ENCODE data around the gene DECR2. TPM values are rescaled to one million over a fixed set of nuclear protein-coding genes. Genes with fewer than 3 reads are reported as not detected.

DECR2 gene
- polyA plus RNA-seq, 3 donors, result 5.7 to 12.8 (median 8.7) TPM

- Mint-ChIP-seq H3K27me3 (ENCODE audit: low read depth in 3 of 3) (peaks cover 8 to 22% (median 13%) of the 10 kb centered on the region in 3 donors), H3K4me1 (peaks cover 23% of the 10 kb centered on the region), H3K4me3 (no peak overlapping the region), H3K36me3 (peaks cover 22 to 33% of the 10 kb centered on the region in 2 donors), H3K9me3 (no peaks in the 10 kb centered on the region), H3K27ac (no peak overlapping the region)
- no peaks in the 10 kb centered on the region for H3K27me3 ChIP-seq (ENCODE audit: control insufficient read depth in 2 of 2, insufficient read depth in 2 of 2, low read length in 2 of 2)
- no peak overlapping the region for H3K27ac ChIP-seq (ENCODE audit: low read depth in 1 of 2, low read length in 2 of 2)
- no peak overlapping the region for H3K4me2 ChIP-seq (replicated peaks; ENCODE audit: extremely low read depth, low read length, poor library complexity, severe bottlenecking)
- TF ChIP-seq CTCF (IDR thresholded peaks at IDR 0.05), result no peak
- peaks cover 23 to 27% of the 10 kb centered on the region in 2 donors for H3K4me1 ChIP-seq (ENCODE audit: control insufficient read depth in 1 of 2, insufficient read depth in 2 of 2, low read length in 2 of 2)
- DNase-seq, result no peak
- H3K4me3 ChIP-seq (replicated peaks in 1 of 3; ENCODE audit: low read depth in 2 of 3, low read length in 3 of 3), result no peak overlapping the region
- H3K9me3 ChIP-seq (replicated peaks in 1 of 2; ENCODE audit: control insufficient read depth in 1 of 2, insufficient read depth in 1 of 2, low read length in 2 of 2), result no peaks in the 10 kb centered on the region
- no peak overlapping the region for H2AFZ ChIP-seq (ENCODE audit: insufficient read depth, low read depth, low read length, poor library complexity, severe bottlenecking)
- H3K9ac ChIP-seq (ENCODE audit: insufficient read depth, low read length, poor library complexity, severe bottlenecking), result no peak overlapping the region
- peaks cover 3% of the 10 kb centered on the region for H3K79me2 ChIP-seq (ENCODE audit: insufficient read depth, low read length)
- WGBS (ENCODE audit: insufficient coverage), result 90% methylated on average over 4 of the region's 10 CpGs
- no peaks in the 10 kb centered on the region for H4K20me1 ChIP-seq (ENCODE audit: insufficient read depth, low read length)
- peaks cover 20 to 32% of the 10 kb centered on the region in 2 donors for H3K36me3 ChIP-seq (replicated peaks in 1 of 2; ENCODE audit: control insufficient read depth in 1 of 2, insufficient read depth in 2 of 2, low read length in 2 of 2)
- intact Hi-C loops (cut with micrococcal nuclease), result no loop called here
These were observed 35.2 kb upstream of the DECR2 start for GRCh38 chr16:366476-366875.

- no peak for TF ChIP-seq CTCF (IDR thresholded peaks at IDR 0.05)
- peak overlapping the region in 1 of 7 donors; percentile 38 for H3K27ac Mint-ChIP-seq
- Histone ChIP-seq H3K9ac (ENCODE audit: insufficient read depth, low read length, poor library complexity, severe bottlenecking) (no peak overlapping the region), H3K79me2 (ENCODE audit: insufficient read depth, low read length) (peaks cover 3% of the 10 kb centered on the region), H3K27ac (ENCODE audit: low read depth in 1 of 2, low read length in 2 of 2) (no peak overlapping the region), H3K36me3 (replicated peaks in 1 of 2; ENCODE audit: control insufficient read depth in 1 of 2, insufficient read depth in 2 of 2, low read length in 2 of 2) (peaks cover 29 to 41% of the 10 kb centered on the region in 2 donors), H3K27me3 (ENCODE audit: control insufficient read depth in 2 of 2, insufficient read depth in 2 of 2, low read length in 2 of 2) (no peaks in the 10 kb centered on the region), H4K20me1 (ENCODE audit: insufficient read depth, low read length) (no peaks in the 10 kb centered on the region), H3K4me3 (replicated peaks in 1 of 3; ENCODE audit: low read depth in 2 of 3, low read length in 3 of 3) (no peak overlapping the region), H2AFZ (ENCODE audit: insufficient read depth, low read depth, low read length, poor library complexity, severe bottlenecking) (no peak overlapping the region), H3K4me2 (replicated peaks; ENCODE audit: extremely low read depth, low read length, poor library complexity, severe bottlenecking) (no peak overlapping the region), H3K9me3 (replicated peaks in 1 of 2; ENCODE audit: control insufficient read depth in 1 of 2, insufficient read depth in 1 of 2, low read length in 2 of 2) (no peaks in the 10 kb centered on the region), H3K4me1 (ENCODE audit: control insufficient read depth in 1 of 2, insufficient read depth in 2 of 2, low read length in 2 of 2) (peaks cover 17 to 20% of the 10 kb centered on the region in 2 donors)
- H3K4me3 Mint-ChIP-seq, result no peak overlapping the region
- no peak for DNase-seq
- WGBS (ENCODE audit: insufficient coverage), result 97% methylated on average over 15 of the region's 18 CpGs
- H3K36me3 Mint-ChIP-seq, result peaks cover 28 to 42% of the 10 kb centered on the region in 2 donors
- H3K27me3 Mint-ChIP-seq (ENCODE audit: low read depth in 3 of 3), result peaks cover 8 to 18% (median 12%) of the 10 kb centered on the region in 3 donors
- intact Hi-C loops (cut with micrococcal nuclease), result no loop called here
- peaks cover 19% of the 10 kb centered on the region for H3K4me1 Mint-ChIP-seq
- no peaks in the 10 kb centered on the region for H3K9me3 Mint-ChIP-seq
These were observed 34.3 kb upstream of the DECR2 start for GRCh38 chr16:367333-367903.
